HCT116 (cell line): ENCODE measurements around the gene SOBP. TPM values are rescaled to one million over a fixed set of nuclear protein-coding genes. Genes with fewer than 3 reads are reported as not detected.

ENCODE experiments used
- ATAC-seq: fragments of 200-7000 bp; cut with Tn5 transposase; 2 replicates; pipeline ENCODE4 v1.9.1; 2020; ENCODE audit warnings: mild to moderate bottlenecking, moderate library complexity
- BruUV-seq: library from RNA; stranded (reverse); fragments of 400-500 nt; replicated peaks from 2 replicates; lab custom pipeline; 2021; lab: Mats Ljungman, UMichigan
- CTCF ChIA-PET: fragments of 300-600 bp; sonication (Branson Sonifier 250); formaldehyde crosslinking; loops from one replicate; lab custom pipeline; 2021; ENCODE audit warnings: antibody characterized with exemption; lab: Charles Lee
- POLR2A ChIA-PET: fragments of 300-600, 350-600 bp; sonication (Branson Sonifier 250); formaldehyde crosslinking; loops from one replicate; lab custom pipeline; 2021; ENCODE audit warnings: antibody characterized with exemption; lab: Charles Lee
- RAD21 ChIA-PET, 2 experiments: fragments of 300-600 bp; sonication (Branson Sonifier 250); formaldehyde crosslinking; loops; one replicate each; lab custom pipeline; 2023; ENCODE audit warnings: low total read pairs in 2 of 2; ENCODE audit not compliant: uncharacterized antibody in 2 of 2, unreplicated experiment in 2 of 2, low non-redundant PET in 1 of 2; lab: Charles Lee
- DNase-seq: peaks from one replicate; pipeline ENCODE4 v3.0.0-alpha.2; 2010; ENCODE audit warnings: low read depth, low spot score
- H2AFZ ChIP-seq: fragments of 200-600 bp; shearing (Covaris generic), sonication (generic); 2 replicates; pipeline ENCODE4 v1.6.1; 2017; ENCODE audit warnings: low read depth, mixed run types, mixed read lengths, antibody characterized with exemption, low read length; ENCODE audit not compliant: poor library complexity, severe bottlenecking
- H3K27ac ChIP-seq: 2 replicates; pipeline ENCODE4 v1.5.1; 2012; ENCODE audit warnings: low read depth, low read length
- H3K27me3 ChIP-seq: fragments of 200-600 bp; sonication (generic); 2 replicates; pipeline ENCODE4 v1.6.1; 2016; ENCODE audit warnings: mixed run types, low read length, mixed read lengths; ENCODE audit not compliant: insufficient read depth
- H3K36me3 ChIP-seq, 2 experiments: fragments of 200-500 bp in 1 of 2; fragments of 200-600 bp in 1 of 2; sonication (Bioruptor generic) in 1 of 2; sonication (generic) in 1 of 2; 2 replicates each; pipeline versions ENCODE4 v1.5.1 to v1.6.1; 2014 to 2016; ENCODE audit warnings: low read length in 2 of 2, inconsistent platforms in 1 of 2, mixed read lengths in 1 of 2, mixed run types in 1 of 2; ENCODE audit not compliant: insufficient read depth in 2 of 2, control insufficient read depth in 1 of 2
- H3K4me1 ChIP-seq, 2 experiments: fragments of 200-600 bp in 1 of 2; sonication (generic) in 1 of 2; 2 replicates each; pipeline versions ENCODE4 v1.5.1 to v1.6.1; 2012 to 2017; ENCODE audit warnings: low read length in 2 of 2, inconsistent platforms in 1 of 2, mild to moderate bottlenecking in 1 of 2, mixed read lengths in 1 of 2, mixed run types in 1 of 2, moderate library complexity in 1 of 2; ENCODE audit not compliant: insufficient read depth in 2 of 2, control insufficient read depth in 1 of 2
- H3K4me2 ChIP-seq: fragments of 200-600 bp; sonication (generic); 2 replicates; pipeline ENCODE4 v1.6.1; 2017; ENCODE audit warnings: mixed run types, low read length, mixed read lengths
- H3K4me3 ChIP-seq, 2 experiments: fragments of 200-600 bp in 1 of 2; sonication (generic) in 1 of 2; replicated peaks in 1 of 2; 2 replicates each; pipeline ENCODE4 v1.5.1; 2011 to 2016; ENCODE audit warnings: low read length in 2 of 2, control low read depth in 1 of 2, low read depth in 1 of 2, mild to moderate bottlenecking in 1 of 2, mixed read lengths in 1 of 2, mixed run types in 1 of 2
- H3K79me2 ChIP-seq: fragments of 200-600 bp; sonication (generic); 2 replicates; pipeline ENCODE4 v1.6.1; 2017; ENCODE audit warnings: mild to moderate bottlenecking, mixed run types, low read length, moderate library complexity, mixed read lengths; ENCODE audit not compliant: insufficient read depth
- H3K9ac ChIP-seq: fragments of 200-600 bp; sonication (generic); 2 replicates; pipeline ENCODE4 v1.6.1; 2016; ENCODE audit warnings: low read length, mixed read lengths
- H3K9me2 ChIP-seq: fragments of 200-600 bp; sonication (generic), shearing (Covaris generic); 2 replicates; pipeline ENCODE4 v1.6.1; 2017; ENCODE audit warnings: mixed run types, mild to moderate bottlenecking, moderate library complexity; ENCODE audit not compliant: insufficient read depth
- H3K9me3 ChIP-seq, 2 experiments: fragments of 200-500 bp in 1 of 2; fragments of 200-600 bp in 1 of 2; sonication (Bioruptor generic) in 1 of 2; sonication (generic) in 1 of 2; 2 replicates each; pipeline ENCODE4 v1.6.1; 2014 to 2017; ENCODE audit warnings: low read length in 2 of 2, mixed read lengths in 2 of 2, inconsistent platforms in 1 of 2, low read depth in 1 of 2, mild to moderate bottlenecking in 1 of 2, mixed run types in 1 of 2, moderate library complexity in 1 of 2; ENCODE audit not compliant: control insufficient read depth in 1 of 2, insufficient read depth in 1 of 2
- H4K20me1 ChIP-seq: fragments of 200-600 bp; sonication (generic), shearing (Covaris generic); 2 replicates; pipeline ENCODE4 v1.6.1; 2017; ENCODE audit warnings: mixed run types, mild to moderate bottlenecking, moderate library complexity; ENCODE audit not compliant: insufficient read depth
- SIN3A ChIP-seq: IDR thresholded peaks from 2 replicates; pipeline ENCODE4 v1.6.1; 2012; ENCODE audit warnings: low read depth
- SP1 ChIP-seq: IDR thresholded peaks from 2 replicates; pipeline ENCODE4 v1.6.1; 2012; ENCODE audit warnings: low read depth
- ZFX ChIP-seq: fragments of 450-650 bp; IDR thresholded peaks from 2 replicates; pipeline ENCODE4 v1.6.1; 2017
- intact Hi-C: fragments of 100-400 bp; cut with micrococcal nuclease; formaldehyde crosslinking; loops from 2 replicates; pipeline ENCODE4 v1.10.0; 2022
- total RNA-seq: library from RNA; stranded (reverse); gene quantifications from one replicate; pipeline ENCODE4 v1.2.1, GENCODE V29; 2021; ENCODE audit not compliant: unreplicated experiment
- TF ChIP-seq, protein P1 (sequence below): IDR thresholded peaks from 2 replicates; pipeline ENCODE4 v1.6.1; 2011; ENCODE audit warnings: mild to moderate bottlenecking, low read length, moderate library complexity; ENCODE audit not compliant: insufficient replicate concordance; ENCODE audit errors: extremely low read depth

Gene SOBP
- total RNA-seq, 1 experiment from 2014 or later, result 2.6 TPM

DNA sequence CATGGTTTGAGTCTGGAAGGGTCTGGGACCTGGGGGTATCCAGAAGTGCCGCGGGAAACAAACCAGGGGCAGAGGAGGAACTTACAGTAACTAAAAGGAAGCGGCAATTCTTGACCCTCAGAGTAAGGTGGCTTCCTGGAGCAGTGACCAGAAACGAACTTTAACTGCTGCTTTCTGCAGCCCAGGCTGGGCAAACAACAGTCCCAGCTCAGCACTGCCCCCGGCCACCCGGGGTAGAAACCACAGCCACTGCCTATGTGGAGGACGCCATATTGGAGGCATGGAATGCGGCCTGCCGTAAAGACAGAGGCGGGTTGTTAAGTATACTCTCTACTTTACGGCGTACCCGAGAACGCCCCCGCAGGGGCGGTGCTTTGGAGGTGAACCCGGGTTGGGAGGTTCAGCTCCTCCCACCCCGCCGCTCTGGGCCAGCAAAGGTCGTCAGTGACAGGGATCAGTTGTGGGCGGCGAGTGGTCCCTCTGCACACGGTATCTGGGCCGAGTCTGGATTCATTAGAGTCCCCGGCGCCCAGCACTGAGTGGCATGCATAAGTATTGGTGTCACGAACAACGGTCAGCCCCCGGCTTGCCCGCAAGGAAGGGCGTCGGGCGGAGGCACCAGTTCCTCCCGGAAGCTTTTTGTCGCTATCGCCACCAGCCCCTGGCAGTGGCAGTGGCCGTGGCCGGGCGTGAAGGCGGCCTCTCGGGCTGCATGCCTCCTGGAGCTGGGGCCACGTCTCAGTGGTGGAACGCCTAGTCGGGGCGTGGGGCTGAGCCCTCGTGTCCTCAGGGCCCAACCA, 30.4 kb upstream of the SOBP start, which contains the start of gene PDSS2 (continued):
- TF ChIP-seq, protein P1, sequence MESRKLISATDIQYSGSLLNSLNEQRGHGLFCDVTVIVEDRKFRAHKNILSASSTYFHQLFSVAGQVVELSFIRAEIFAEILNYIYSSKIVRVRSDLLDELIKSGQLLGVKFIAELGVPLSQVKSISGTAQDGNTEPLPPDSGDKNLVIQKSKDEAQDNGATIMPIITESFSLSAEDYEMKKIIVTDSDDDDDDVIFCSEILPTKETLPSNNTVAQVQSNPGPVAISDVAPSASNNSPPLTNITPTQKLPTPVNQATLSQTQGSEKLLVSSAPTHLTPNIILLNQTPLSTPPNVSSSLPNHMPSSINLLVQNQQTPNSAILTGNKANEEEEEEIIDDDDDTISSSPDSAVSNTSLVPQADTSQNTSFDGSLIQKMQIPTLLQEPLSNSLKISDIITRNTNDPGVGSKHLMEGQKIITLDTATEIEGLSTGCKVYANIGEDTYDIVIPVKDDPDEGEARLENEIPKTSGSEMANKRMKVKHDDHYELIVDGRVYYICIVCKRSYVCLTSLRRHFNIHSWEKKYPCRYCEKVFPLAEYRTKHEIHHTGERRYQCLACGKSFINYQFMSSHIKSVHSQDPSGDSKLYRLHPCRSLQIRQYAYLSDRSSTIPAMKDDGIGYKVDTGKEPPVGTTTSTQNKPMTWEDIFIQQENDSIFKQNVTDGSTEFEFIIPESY, result no peak
- TF ChIP-seq SP1, result peak; percentile 70

DNA sequence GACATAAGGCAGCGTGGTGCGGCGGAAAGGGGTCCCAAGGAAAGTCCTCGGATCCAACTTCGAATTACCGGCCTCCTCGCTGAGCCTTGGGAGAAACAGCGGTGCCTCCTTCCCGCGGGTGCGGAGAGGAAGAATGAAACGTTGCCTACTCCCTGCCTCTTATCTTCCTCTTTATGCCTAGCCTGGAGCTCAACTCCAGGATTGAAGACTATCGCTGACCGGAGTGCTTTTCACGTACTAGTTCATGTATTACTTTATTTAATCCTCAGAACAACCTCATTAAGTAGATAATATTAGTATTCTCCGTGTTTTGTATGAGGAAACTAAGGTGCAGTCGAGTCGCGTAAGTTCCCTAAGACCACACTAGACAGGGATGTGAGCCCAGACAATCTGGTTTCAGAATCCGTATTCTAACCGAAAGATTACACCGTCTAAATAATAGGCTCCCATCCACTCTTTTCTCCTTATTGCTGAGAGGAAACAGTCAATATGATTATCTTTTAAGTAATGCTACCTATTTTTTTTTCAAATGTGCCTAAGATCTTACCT, 29.8 kb upstream of the SOBP start:
- ATAC-seq (no peak), DNase-seq (no peak)
- BruUV-seq, result TSS peak; percentile 88
- peak overlapping the region; percentile 84 to 93 for H3K4me3 ChIP-seq
- no peaks in the 10 kb centered on the region for H3K36me3 ChIP-seq
- H3K27ac ChIP-seq, result peak overlapping the region; percentile 81
- peak overlapping the region; percentile 68 for H2AFZ ChIP-seq
- peaks cover 13% of the 10 kb centered on the region for H3K79me2 ChIP-seq
- peaks cover 4 to 10% of the 10 kb centered on the region in 2 experiments; a peak in 3 of 4 replicates for H3K4me1 ChIP-seq
- H3K27me3 ChIP-seq, result no peaks in the 10 kb centered on the region
- no peaks in the 10 kb centered on the region for H3K9me2 ChIP-seq
- intact Hi-C loops, result no loop called here
- ChIA-PET CTCF (interaction anchor here (1.1 to 2.6 kb wide), 3 partner anchors 12 to 142 kb away, joined by 3 to 9 read pairs (median 4); no protein-coding TSS in a partner anchor), RAD21 (no interaction called here), POLR2A (interaction anchor here (1.0 kb wide), 1 partner anchor 135 kb away, joined by 3 read pairs; no protein-coding TSS in a partner anchor)
- H4K20me1 ChIP-seq, result no peaks in the 10 kb centered on the region
- TF ChIP-seq ZFX (0 out of 2 replicates have a peak, but pooled peaks have one; percentile 1), SIN3A (no peak)
- H3K9ac ChIP-seq, result peak overlapping the region; percentile 75
- no peaks in the 10 kb centered on the region for H3K9me3 ChIP-seq
- peak overlapping the region; percentile 95 for H3K4me2 ChIP-seq
